ENCODE data around the gene MMP24OS. TPM values are rescaled to one million over a fixed set of nuclear protein-coding genes. Genes with fewer than 3 reads are reported as not detected.

MMP24OS gene
- total RNA-seq, 1 donor from 2014 or later: 2.9 TPM

GRCh38 chr20:35299780-35300179 lies 21.9 kb upstream of the MMP24OS start:
- Mint-ChIP-seq H3K4me3 (no peak overlapping the region), H3K9me3 (no peaks in the 10 kb centered on the region), H3K27ac (peak overlapping the region; percentile 85), H3K36me3 (peaks cover 4% of the 10 kb centered on the region), H3K27me3 (ENCODE audit: insufficient read depth, low read depth) (peaks cover 3% of the 10 kb centered on the region), H3K4me1 (no peaks in the 10 kb centered on the region)
- no peak overlapping the region for H3K4me2 ChIP-seq
- no peak overlapping the region for H2AFZ ChIP-seq (replicated peaks)
- no peaks in the 10 kb centered on the region for H4K20me1 ChIP-seq (ENCODE audit: low read depth)
- H3K27ac ChIP-seq: no peak overlapping the region
- no peak for TF ChIP-seq EZH2 (IDR thresholded peaks at IDR 0.05)
- no peak for TF ChIP-seq CTCF (IDR thresholded peaks at IDR 0.05)
- no peak for TF ChIP-seq EZH2phosphoT487 (IDR thresholded peaks at IDR 0.05)
- no peaks in the 10 kb centered on the region for H3K9me3 ChIP-seq (ENCODE audit: low read depth)
- H3K27me3 ChIP-seq: no peaks in the 10 kb centered on the region
- DNase-seq (ENCODE audit: low spot score): no peak
- H3K36me3 ChIP-seq: no peaks in the 10 kb centered on the region
- H3K4me3 ChIP-seq: no peak overlapping the region
- no peaks in the 10 kb centered on the region for H3K79me2 ChIP-seq (ENCODE audit: low read depth)
- no peaks in the 10 kb centered on the region for H3F3A ChIP-seq (ENCODE audit: low read depth)
- no peak overlapping the region for H3K9ac ChIP-seq
- no peaks in the 10 kb centered on the region for H3K4me1 ChIP-seq

GRCh38 chr20:35298264-35298663 lies 20.3 kb upstream of the MMP24OS start:
- no peaks in the 10 kb centered on the region for H3K9me3 Mint-ChIP-seq
- peaks cover 4% of the 10 kb centered on the region for H3K36me3 Mint-ChIP-seq
- Histone ChIP-seq H3K27ac (no peak overlapping the region), H3K4me2 (no peak overlapping the region), H3K36me3 (no peaks in the 10 kb centered on the region), H3K9me3 (ENCODE audit: low read depth) (no peaks in the 10 kb centered on the region), H3K27me3 (no peaks in the 10 kb centered on the region), H3K79me2 (ENCODE audit: low read depth) (no peaks in the 10 kb centered on the region), H3K4me3 (no peak overlapping the region), H4K20me1 (ENCODE audit: low read depth) (no peaks in the 10 kb centered on the region), H3K4me1 (no peaks in the 10 kb centered on the region), H3F3A (ENCODE audit: low read depth) (no peaks in the 10 kb centered on the region), H2AFZ (replicated peaks) (no peak overlapping the region), H3K9ac (no peak overlapping the region)
- H3K27me3 Mint-ChIP-seq (ENCODE audit: insufficient read depth, low read depth): peaks cover 3% of the 10 kb centered on the region
- H3K4me3 Mint-ChIP-seq: peak overlapping the region; percentile 46
- H3K4me1 Mint-ChIP-seq: no peaks in the 10 kb centered on the region
- no peak overlapping the region for H3K27ac Mint-ChIP-seq
- DNase-seq (ENCODE audit: low spot score): no peak
- no peak for TF ChIP-seq EZH2 (IDR thresholded peaks at IDR 0.05)

GRCh38 chr20:35297740-35298139 lies 19.8 kb upstream of the MMP24OS start:
- Mint-ChIP-seq H3K36me3 (peaks cover 4% of the 10 kb centered on the region), H3K9me3 (no peaks in the 10 kb centered on the region), H3K27me3 (ENCODE audit: insufficient read depth, low read depth) (peaks cover 4% of the 10 kb centered on the region), H3K4me1 (no peaks in the 10 kb centered on the region), H3K27ac (no peak overlapping the region), H3K4me3 (no peak overlapping the region)
- no peaks in the 10 kb centered on the region for H4K20me1 ChIP-seq (ENCODE audit: low read depth)
- H3K4me2 ChIP-seq: no peak overlapping the region
- H3K4me1 ChIP-seq: no peaks in the 10 kb centered on the region
- H3K36me3 ChIP-seq: no peaks in the 10 kb centered on the region
- no peak overlapping the region for H3K27ac ChIP-seq
- DNase-seq (ENCODE audit: low spot score): no peak
- no peak overlapping the region for H2AFZ ChIP-seq (replicated peaks)
- no peak for TF ChIP-seq EZH2phosphoT487 (IDR thresholded peaks at IDR 0.05)
- TF ChIP-seq CTCF (IDR thresholded peaks at IDR 0.05): no peak
- no peak for TF ChIP-seq EZH2 (IDR thresholded peaks at IDR 0.05)
- H3K9me3 ChIP-seq (ENCODE audit: low read depth): no peaks in the 10 kb centered on the region
- no peaks in the 10 kb centered on the region for H3K79me2 ChIP-seq (ENCODE audit: low read depth)
- no peak overlapping the region for H3K9ac ChIP-seq
- no peaks in the 10 kb centered on the region for H3F3A ChIP-seq (ENCODE audit: low read depth)
- no peaks in the 10 kb centered on the region for H3K27me3 ChIP-seq
- no peak overlapping the region for H3K4me3 ChIP-seq

- Histone ChIP-seq H2AFZ (replicated peaks) (no peak overlapping the region), H3K4me3 (no peak overlapping the region), H3F3A (ENCODE audit: low read depth) (no peaks in the 10 kb centered on the region), H3K9ac (no peak overlapping the region), H4K20me1 (ENCODE audit: low read depth) (no peaks in the 10 kb centered on the region), H3K4me2 (no peak overlapping the region), H3K27ac (no peak overlapping the region), H3K9me3 (ENCODE audit: low read depth) (no peaks in the 10 kb centered on the region), H3K79me2 (ENCODE audit: low read depth) (no peaks in the 10 kb centered on the region), H3K36me3 (no peaks in the 10 kb centered on the region), H3K4me1 (no peaks in the 10 kb centered on the region), H3K27me3 (no peaks in the 10 kb centered on the region)
- H3K36me3 Mint-ChIP-seq: peaks cover 4% of the 10 kb centered on the region
- H3K9me3 Mint-ChIP-seq: no peaks in the 10 kb centered on the region
- no peaks in the 10 kb centered on the region for H3K4me1 Mint-ChIP-seq
- peaks cover 6% of the 10 kb centered on the region for H3K27me3 Mint-ChIP-seq (ENCODE audit: insufficient read depth, low read depth)
- DNase-seq (ENCODE audit: low spot score): no peak
- TF ChIP-seq EZH2phosphoT487 (IDR thresholded peaks at IDR 0.05) (no peak), CTCF (IDR thresholded peaks at IDR 0.05) (no peak), EZH2 (IDR thresholded peaks at IDR 0.05) (no peak)
- H3K4me3 Mint-ChIP-seq: no peak overlapping the region
- no peak overlapping the region for H3K27ac Mint-ChIP-seq
Observed at GRCh38 chr20:35297155-35297554, 19.2 kb upstream of the MMP24OS start.

Data from neural progenitor cell (in vitro differentiated cells).